ENCODE data around the gene MSN. TPM values are rescaled to one million over a fixed set of nuclear protein-coding genes. Genes with fewer than 3 reads are reported as not detected.
"Not testable (repeated sequence)": the region's sequence is repeated elsewhere in the genome, so short reads cannot be mapped to it uniquely, and the experiment has no call there.

The MSN gene
- total and polyA plus RNA-seq, 7 donors, result 31.4 to 133 (median 75.2) TPM

GRCh38 chrX:65751519-65751918 is 84.1 kb downstream of the MSN start:
- WGBS, 3 donors, result 75 to 88% (median 86%) methylated on average over 2 of the region's 2 CpGs
- intact Hi-C loops (cut with DNase I), result no loop called here
- Histone ChIP-seq H3K9me3 (peaks cover 16% of the 10 kb centered on the region), H3K36me3 (ENCODE audit: insufficient read depth in 1 of 2, low read depth in 1 of 2) (no peaks in the 10 kb centered on the region), H3K4me1 (no peaks in the 10 kb centered on the region), H3K4me3 (no peak overlapping the region), H3K27ac (no peak overlapping the region), H3K27me3 (ENCODE audit: insufficient read depth in 3 of 3, low read length in 2 of 3) (peaks cover 0 to 6% (median 0%) of the 10 kb centered on the region in 3 donors)
- ATAC-seq (no peak), DNase-seq (no peak)
- TF ChIP-seq CTCF (IDR thresholded peaks at IDR 0.05), result no peak

- peaks cover 0 to 6% (median 0%) of the 10 kb centered on the region in 3 donors for H3K27me3 ChIP-seq (ENCODE audit: insufficient read depth in 3 of 3, low read length in 2 of 3)
- DNase-seq (no peak), ATAC-seq (no peak)
- no peaks in the 10 kb centered on the region for H3K4me1 ChIP-seq
- H3K36me3 ChIP-seq (ENCODE audit: insufficient read depth in 1 of 2, low read depth in 1 of 2), result no peaks in the 10 kb centered on the region
- H3K4me3 ChIP-seq, result no peak overlapping the region
- peaks cover 16% of the 10 kb centered on the region for H3K9me3 ChIP-seq
- H3K27ac ChIP-seq, result no peak overlapping the region
- intact Hi-C loops (cut with DNase I), result no loop called here
- TF ChIP-seq CTCF (IDR thresholded peaks at IDR 0.05), result no peak
- WGBS, 3 donors, result 67 to 89% (median 69%) methylated on average over 3 of the region's 3 CpGs
Measured at GRCh38 chrX:65752294-65752693, 84.8 kb downstream of the MSN start.

- 38 to 42% (median 42%) methylated on average over 3 of the region's 3 CpGs for WGBS, 3 donors
- intact Hi-C loops (cut with DNase I), result no loop called here
- ATAC-seq (no peak), DNase-seq (no peak)
- Histone ChIP-seq H3K27ac (no peak overlapping the region), H3K27me3 (ENCODE audit: insufficient read depth in 3 of 3, low read length in 2 of 3) (peaks cover 0 to 6% (median 0%) of the 10 kb centered on the region in 3 donors), H3K4me3 (no peak overlapping the region), H3K36me3 (ENCODE audit: insufficient read depth in 1 of 2, low read depth in 1 of 2) (no peaks in the 10 kb centered on the region), H3K9me3 (peaks cover 18% of the 10 kb centered on the region), H3K4me1 (no peaks in the 10 kb centered on the region)
- no peak for TF ChIP-seq CTCF (IDR thresholded peaks at IDR 0.05)
Measured at GRCh38 chrX:65755786-65756185, 88.3 kb downstream of the MSN start.

DNA sequence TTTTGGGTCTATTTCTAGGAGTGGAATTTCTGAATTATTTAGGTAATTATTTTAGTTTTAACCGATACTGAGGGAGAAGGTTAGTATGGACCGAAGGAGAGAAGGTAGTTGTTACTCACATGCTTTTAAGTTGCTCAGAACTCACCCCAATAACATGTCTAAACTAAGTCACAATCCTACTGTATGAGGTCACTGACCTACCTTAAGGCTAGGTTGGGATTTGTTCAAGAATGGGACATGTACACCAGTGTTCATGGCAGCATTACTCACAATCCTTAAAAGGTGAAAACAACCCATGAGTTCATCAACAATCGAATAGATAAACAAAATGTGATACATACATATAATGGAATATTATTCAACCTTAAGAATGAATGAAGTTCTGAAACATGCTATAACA is 90.5 kb downstream of the MSN start:
- H3K4me1 ChIP-seq, result no peaks in the 10 kb centered on the region
- TF ChIP-seq CTCF (IDR thresholded peaks at IDR 0.05), result no peak
- intact Hi-C loops (cut with DNase I), result no loop called here

DNA sequence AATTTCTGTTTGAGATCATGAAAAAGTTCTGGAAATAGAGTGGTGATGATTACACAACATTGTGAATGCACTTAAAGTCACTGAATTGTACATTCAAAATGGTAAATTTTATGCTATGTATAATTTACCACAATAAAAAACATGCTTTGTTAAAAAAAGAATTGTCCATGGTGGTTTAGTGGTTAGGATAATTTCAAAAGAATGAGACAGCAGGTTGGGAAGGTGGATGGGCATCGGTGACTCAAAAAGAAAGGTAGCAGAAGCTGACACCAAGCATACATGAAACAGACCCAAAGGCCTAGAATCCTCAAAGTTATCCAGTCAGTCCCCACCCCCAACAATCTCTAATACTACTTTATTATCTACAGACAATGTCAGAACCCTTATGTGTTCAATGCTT is 91.1 kb downstream of the MSN start:
- DNase-seq (no peak), ATAC-seq (no peak)
- H3K27ac ChIP-seq, result no peak overlapping the region
- H3K4me3 ChIP-seq, result no peak overlapping the region
- no peaks in the 10 kb centered on the region for H3K4me1 ChIP-seq
- H3K27me3 ChIP-seq (ENCODE audit: insufficient read depth in 3 of 3, low read length in 2 of 3), result peaks cover 0 to 5% (median 0%) of the 10 kb centered on the region in 3 donors
- WGBS, 3 donors, result 82 to 95% (median 87%) methylated on average over 1 of the region's 1 CpG
- H3K36me3 ChIP-seq (ENCODE audit: insufficient read depth in 1 of 2, low read depth in 1 of 2), result no peaks in the 10 kb centered on the region
- no peak for TF ChIP-seq CTCF (IDR thresholded peaks at IDR 0.05)
- intact Hi-C loops (cut with DNase I), result no loop called here
- peaks cover 17% of the 10 kb centered on the region for H3K9me3 ChIP-seq

More for the DNA sequence above, 90.5 kb downstream of the MSN start:
- H3K27me3 ChIP-seq (ENCODE audit: insufficient read depth in 3 of 3, low read length in 2 of 3), result peaks cover 0 to 7% (median 0%) of the 10 kb centered on the region in 3 donors
- peaks cover 21% of the 10 kb centered on the region for H3K9me3 ChIP-seq
- no peak overlapping the region for H3K27ac ChIP-seq
- no peak for DNase-seq
- H3K36me3 ChIP-seq (ENCODE audit: insufficient read depth in 1 of 2, low read depth in 1 of 2), result no peaks in the 10 kb centered on the region
- 83 to 95% (median 94%) methylated on average over 3 of the region's 3 CpGs for WGBS, 3 donors
- no peak overlapping the region for H3K4me3 ChIP-seq
- ATAC-seq, result no peak

- H3K4me1 ChIP-seq; H3K27ac ChIP-seq; DNase-seq; ATAC-seq; H3K27me3 ChIP-seq (ENCODE audit: insufficient read depth in 3 of 3, low read length in 2 of 3); H3K9me3 ChIP-seq; intact Hi-C loops (cut with DNase I); H3K36me3 ChIP-seq (ENCODE audit: insufficient read depth in 1 of 2, low read depth in 1 of 2); H3K4me3 ChIP-seq: not testable (repeated sequence)
- 62 to 100% (median 75%) methylated on average over 1 of the region's 1 CpG for WGBS, 3 donors
Measured at GRCh38 chrX:65759525-65759924, 92.1 kb downstream of the MSN start.
